ENCODE results near the gene VWA8.

Gene VWA8

DNA sequence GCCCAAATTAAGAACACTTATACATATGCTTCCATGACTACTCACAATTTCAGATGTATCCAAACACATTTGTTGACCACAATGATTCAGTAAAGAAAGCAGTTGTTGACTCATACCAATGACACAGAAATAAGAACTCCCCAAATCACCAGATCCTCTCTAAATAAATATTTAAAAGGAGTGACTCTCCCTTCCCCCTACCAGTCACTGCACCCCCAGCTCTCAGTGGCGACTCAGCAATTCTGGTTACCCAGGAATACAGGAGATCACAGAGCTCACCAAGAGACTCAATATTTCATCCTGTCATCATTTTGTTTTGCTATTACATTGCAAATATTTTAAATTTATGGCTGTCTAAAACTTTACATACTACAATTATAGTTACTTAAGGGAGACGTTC lies 372.0 kb downstream of the VWA8 start:
- H2AFZ ChIP-seq (ENCODE audit: low read depth, low read length), result no peak overlapping the region
- no peaks in the 10 kb centered on the region for H3K4me1 ChIP-seq (ENCODE audit: low read length)
- no peak overlapping the region for H3K4me3 ChIP-seq (ENCODE audit: low read length)
- no peaks in the 10 kb centered on the region for H3K9me3 ChIP-seq (ENCODE audit: insufficient read depth, low read length)
- no peak overlapping the region for H3K9ac ChIP-seq (ENCODE audit: low read length)
- H3K27me3 ChIP-seq (ENCODE audit: low read depth, low read length), result no peaks in the 10 kb centered on the region
- TF ChIP-seq, protein P1, sequence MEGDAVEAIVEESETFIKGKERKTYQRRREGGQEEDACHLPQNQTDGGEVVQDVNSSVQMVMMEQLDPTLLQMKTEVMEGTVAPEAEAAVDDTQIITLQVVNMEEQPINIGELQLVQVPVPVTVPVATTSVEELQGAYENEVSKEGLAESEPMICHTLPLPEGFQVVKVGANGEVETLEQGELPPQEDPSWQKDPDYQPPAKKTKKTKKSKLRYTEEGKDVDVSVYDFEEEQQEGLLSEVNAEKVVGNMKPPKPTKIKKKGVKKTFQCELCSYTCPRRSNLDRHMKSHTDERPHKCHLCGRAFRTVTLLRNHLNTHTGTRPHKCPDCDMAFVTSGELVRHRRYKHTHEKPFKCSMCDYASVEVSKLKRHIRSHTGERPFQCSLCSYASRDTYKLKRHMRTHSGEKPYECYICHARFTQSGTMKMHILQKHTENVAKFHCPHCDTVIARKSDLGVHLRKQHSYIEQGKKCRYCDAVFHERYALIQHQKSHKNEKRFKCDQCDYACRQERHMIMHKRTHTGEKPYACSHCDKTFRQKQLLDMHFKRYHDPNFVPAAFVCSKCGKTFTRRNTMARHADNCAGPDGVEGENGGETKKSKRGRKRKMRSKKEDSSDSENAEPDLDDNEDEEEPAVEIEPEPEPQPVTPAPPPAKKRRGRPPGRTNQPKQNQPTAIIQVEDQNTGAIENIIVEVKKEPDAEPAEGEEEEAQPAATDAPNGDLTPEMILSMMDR (IDR thresholded peaks at IDR 0.05; ENCODE audit: low read depth, low read length), result no peak
- no peak overlapping the region for H3K4me2 ChIP-seq (ENCODE audit: low read length)
- H3K36me3 ChIP-seq (replicated peaks; ENCODE audit: low read depth, low read length), result peaks cover 14% of the 10 kb centered on the region
- no peaks in the 10 kb centered on the region for H3K79me2 ChIP-seq (ENCODE audit: low read length)
- no peak overlapping the region for H3K27ac ChIP-seq (ENCODE audit: low read length)
- H4K20me1 ChIP-seq (ENCODE audit: insufficient read depth, low read length), result no peaks in the 10 kb centered on the region

DNA sequence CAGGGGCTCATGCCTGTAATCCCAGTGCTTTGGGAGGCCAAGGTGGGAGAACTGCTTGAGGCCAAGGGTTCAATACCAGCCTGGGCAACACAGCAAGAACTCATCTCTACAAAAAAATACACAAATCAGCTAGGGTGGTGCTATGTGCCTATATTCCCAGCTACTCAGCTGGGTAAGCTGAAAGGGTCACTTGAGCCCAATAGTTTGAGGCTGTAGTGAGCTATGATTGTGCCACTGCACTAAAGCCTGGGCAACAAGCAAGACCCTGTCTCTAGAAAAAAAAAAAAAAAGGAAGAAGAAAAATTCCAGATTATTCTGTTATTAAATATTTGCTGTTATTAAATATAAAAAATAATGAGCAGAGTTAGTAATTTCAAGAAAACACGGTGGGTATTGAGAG lies 372.5 kb downstream of the VWA8 start:
- H3K79me2 ChIP-seq (ENCODE audit: low read length), result no peaks in the 10 kb centered on the region
- no peak overlapping the region for H2AFZ ChIP-seq (ENCODE audit: low read depth, low read length)
- H3K36me3 ChIP-seq (replicated peaks; ENCODE audit: low read depth, low read length), result peaks cover 14% of the 10 kb centered on the region
- no peak overlapping the region for H3K4me3 ChIP-seq (ENCODE audit: low read length)
- H3K4me2 ChIP-seq (ENCODE audit: low read length), result no peak overlapping the region
- H3K4me1 ChIP-seq (ENCODE audit: low read length), result no peaks in the 10 kb centered on the region
- no peak for TF ChIP-seq EZH2phosphoT487 (IDR thresholded peaks at IDR 0.05; ENCODE audit: low read depth)
- TF ChIP-seq, protein P1 (IDR thresholded peaks at IDR 0.05; ENCODE audit: low read depth, low read length), result no peak
- H3K9me3 ChIP-seq (ENCODE audit: insufficient read depth, low read length), result no peaks in the 10 kb centered on the region
- no peaks in the 10 kb centered on the region for H4K20me1 ChIP-seq (ENCODE audit: insufficient read depth, low read length)
- H3K27ac ChIP-seq (ENCODE audit: low read length), result no peak overlapping the region
- H3K9ac ChIP-seq (ENCODE audit: low read length), result no peak overlapping the region
- H3K27me3 ChIP-seq (ENCODE audit: low read depth, low read length), result no peaks in the 10 kb centered on the region

DNA sequence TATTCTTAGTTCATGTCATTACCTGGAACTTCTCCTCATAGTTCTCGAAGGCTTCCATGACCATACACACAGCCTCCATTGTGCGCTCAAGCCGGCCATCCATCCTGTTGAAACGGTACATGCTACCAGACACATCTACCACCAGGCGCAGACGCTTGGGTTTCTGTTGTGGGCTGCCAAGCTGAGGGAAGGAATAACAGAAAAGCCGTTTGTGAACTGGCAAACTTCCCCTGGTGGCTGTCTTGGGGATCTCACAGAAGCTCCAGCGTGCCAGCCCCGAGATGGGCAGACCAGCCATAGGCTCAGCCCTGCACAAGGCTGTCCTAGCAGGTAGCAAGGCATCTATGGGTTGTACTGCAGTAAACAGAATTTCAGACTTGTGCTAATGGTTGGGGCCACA lies 373.4 kb downstream of the VWA8 start:
- Histone ChIP-seq H3K36me3 (replicated peaks; ENCODE audit: low read depth, low read length) (peaks cover 14% of the 10 kb centered on the region), H3K27ac (ENCODE audit: low read length) (no peak overlapping the region), H2AFZ (ENCODE audit: low read depth, low read length) (no peak overlapping the region), H3K4me2 (ENCODE audit: low read length) (no peak overlapping the region), H3K9me3 (ENCODE audit: insufficient read depth, low read length) (no peaks in the 10 kb centered on the region), H3K27me3 (ENCODE audit: low read depth, low read length) (no peaks in the 10 kb centered on the region), H3K9ac (ENCODE audit: low read length) (no peak overlapping the region), H4K20me1 (ENCODE audit: insufficient read depth, low read length) (no peaks in the 10 kb centered on the region), H3K4me1 (ENCODE audit: low read length) (no peaks in the 10 kb centered on the region), H3K79me2 (ENCODE audit: low read length) (no peaks in the 10 kb centered on the region), H3K4me3 (ENCODE audit: low read length) (no peak overlapping the region)
- TF ChIP-seq, protein P1 (IDR thresholded peaks at IDR 0.05; ENCODE audit: low read depth, low read length), result no peak
- no peak for TF ChIP-seq EZH2phosphoT487 (IDR thresholded peaks at IDR 0.05; ENCODE audit: low read depth)

DNA sequence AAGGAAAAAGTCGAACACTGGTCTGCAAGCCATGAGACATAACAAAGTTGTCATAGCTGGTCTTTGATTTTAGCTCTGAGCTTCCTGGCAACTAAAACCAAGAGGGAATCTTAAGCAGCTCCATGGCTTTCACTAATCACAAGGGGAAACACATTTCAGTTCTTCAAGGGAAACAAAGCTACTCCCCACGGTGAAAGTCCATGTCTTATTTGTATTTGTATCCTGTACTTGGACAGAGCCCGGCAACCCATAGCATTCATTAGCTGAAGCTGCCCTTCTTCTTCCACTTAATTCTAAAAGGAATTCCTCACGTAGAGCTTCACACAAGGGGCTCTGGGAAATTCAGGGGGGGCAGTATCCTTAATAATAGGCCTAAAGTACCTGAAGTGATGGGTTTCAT lies 374.7 kb downstream of the VWA8 start:
- no peak for TF ChIP-seq EZH2phosphoT487 (IDR thresholded peaks at IDR 0.05; ENCODE audit: low read depth)
- TF ChIP-seq, protein P1 (IDR thresholded peaks at IDR 0.05; ENCODE audit: low read depth, low read length), result no peak
- Histone ChIP-seq H3K4me1 (ENCODE audit: low read length) (no peaks in the 10 kb centered on the region), H4K20me1 (ENCODE audit: insufficient read depth, low read length) (no peaks in the 10 kb centered on the region), H3K27me3 (ENCODE audit: low read depth, low read length) (no peaks in the 10 kb centered on the region), H3K36me3 (replicated peaks; ENCODE audit: low read depth, low read length) (peaks cover 14% of the 10 kb centered on the region), H3K9ac (ENCODE audit: low read length) (no peak overlapping the region), H3K4me3 (ENCODE audit: low read length) (no peak overlapping the region), H3K9me3 (ENCODE audit: insufficient read depth, low read length) (no peaks in the 10 kb centered on the region), H3K4me2 (ENCODE audit: low read length) (no peak overlapping the region), H3K27ac (ENCODE audit: low read length) (no peak overlapping the region), H2AFZ (ENCODE audit: low read depth, low read length) (no peak overlapping the region), H3K79me2 (ENCODE audit: low read length) (no peaks in the 10 kb centered on the region)

Measured in OCI-LY3 (cell line).